K562 (cell line): ENCODE measurements around the gene DHX29. TPM values are rescaled to one million over a fixed set of nuclear protein-coding genes. Genes with fewer than 3 reads are reported as not detected.
A peak's percentile ranks its signal among the peaks of the same experiment; 100 is the strongest.

Experiments
- DPF2 ChIP-seq: fragments of 450-650 bp; IDR thresholded peaks from 2 replicates; pipeline ENCODE4 v1.6.1; 2016
- ETS1 ChIP-seq: conservative IDR thresholded peaks from 2 replicates; pipeline ENCODE4 v1.6.1; 2011; ENCODE audit warnings: low read depth, mild to moderate bottlenecking, low read length; ENCODE audit not compliant: control insufficient read depth
- FOXJ3 ChIP-seq: sonication (generic); formaldehyde crosslinking; IDR thresholded peaks from 2 replicates; pipeline ENCODE4 v1.4.0; 2020; ENCODE audit warnings: mild to moderate bottlenecking, missing genetic modification reagents
- HDAC8 ChIP-seq: fragments of 450-650 bp; IDR thresholded peaks from 2 replicates; pipeline ENCODE4 v1.6.1; 2016; ENCODE audit warnings: mild to moderate bottlenecking, missing genetic modification characterization, moderate library complexity, missing compliant biosample characterization
- KLF6 ChIP-seq: fragments of 250-450 bp; sonication (Bioruptor Pico); IDR thresholded peaks from 2 replicates; pipeline ENCODE4 v1.4.0; 2020; ENCODE audit warnings: mild to moderate bottlenecking, moderate library complexity, borderline replicate concordance
- PHB ChIP-seq: fragments of 250-450 bp; sonication (Bioruptor Pico); IDR thresholded peaks from 2 replicates; pipeline ENCODE4 v1.5.0; 2021
- RCOR1 ChIP-seq, 2 experiments: IDR thresholded peaks; 2 replicates each; pipeline ENCODE4 v1.6.1; 2012; ENCODE audit warnings: low read depth in 2 of 2, low read length in 2 of 2, borderline replicate concordance in 1 of 2, improper control_type of control experiment in 1 of 2
- SMAD3 ChIP-seq: fragments of 450-650 bp; formaldehyde crosslinking; conservative IDR thresholded peaks from 2 replicates; pipeline ENCODE4 v1.4.0; 2020; ENCODE audit warnings: mild to moderate bottlenecking
- SRSF3 ChIP-seq: fragments of 200-400 bp; formaldehyde crosslinking; IDR thresholded peaks from 2 replicates; pipeline ENCODE4 v1.6.1; 2016; ENCODE audit warnings: mild to moderate bottlenecking, low read length, moderate library complexity; ENCODE audit not compliant: insufficient read depth
- ZNF12 ChIP-seq: sonication (generic); formaldehyde crosslinking; IDR thresholded peaks from 2 replicates; pipeline ENCODE4 v1.4.0; 2020; ENCODE audit warnings: mild to moderate bottlenecking, missing genetic modification reagents
- ZNF224 ChIP-seq: sonication (generic); formaldehyde crosslinking; IDR thresholded peaks from 2 replicates; pipeline ENCODE4 v1.8.0; 2022; ENCODE audit warnings: mild to moderate bottlenecking, missing genetic modification reagents
- ZNF282 ChIP-seq: sonication (generic); formaldehyde crosslinking; IDR thresholded peaks from 2 replicates; pipeline ENCODE4 v1.8.1; 2023; ENCODE audit warnings: missing genetic modification reagents
- ZNF324 ChIP-seq: fragments of 250-450 bp; sonication (Bioruptor Pico); IDR thresholded peaks from 2 replicates; pipeline ENCODE4 v1.4.0; 2020; ENCODE audit warnings: mild to moderate bottlenecking
- ZNF551 ChIP-seq: fragments of 250-450 bp; sonication (Bioruptor Pico); IDR thresholded peaks from 2 replicates; pipeline ENCODE4 v1.5.0; 2021; ENCODE audit warnings: mild to moderate bottlenecking, moderate library complexity
- ZNF57 ChIP-seq: fragments of 450-650 bp; formaldehyde crosslinking; IDR thresholded peaks from 2 replicates; pipeline ENCODE4 v1.4.0; 2020; ENCODE audit warnings: mild to moderate bottlenecking, moderate library complexity
- polyA plus RNA-seq, 8 experiments: library from polyadenylated mRNA; depleted of rRNA in 4 of 8; stranded (reverse) in 5 of 8; unstranded in 3 of 8; fragments of >200 nt; fragmentation: Nextera tagmentation in 2 of 8; fragmentation: Illumina TruSeq in 1 of 8; extraction: Ambion mirVana in 2 of 8; extraction: Trizol in 1 of 8; gene quantifications; 2 replicates each; pipeline versions ENCODE4 v1.2.1 to v1.2.3, GENCODE V29; 2011 to 2014; ENCODE audit warnings: inconsistent platforms in 1 of 8, missing spikeins in 1 of 8
- total RNA-seq, 7 experiments: library from RNA; depleted of rRNA in 6 of 7; stranded (reverse); fragments of >200 nt in 6 of 7; fragmentation: Illumina TruSeq in 2 of 7; extraction: Trizol in 2 of 7; gene quantifications; 2 replicates each; pipeline versions ENCODE4 v1.2.1 to v1.2.3, GENCODE V29; 2011 to 2021; ENCODE audit warnings: low replicate concordance in 1 of 7
- TF ChIP-seq, protein P1 (sequence below): fragments of 250-450 bp; sonication (Bioruptor Pico); IDR thresholded peaks from 2 replicates; pipeline ENCODE4 v1.4.0; 2020; ENCODE audit warnings: mild to moderate bottlenecking, moderate library complexity, borderline replicate concordance
- TF ChIP-seq, protein P2 (sequence below): fragments of 450-650 bp; IDR thresholded peaks from 2 replicates; pipeline ENCODE4 v1.7.0; 2016; ENCODE audit warnings: borderline replicate concordance
- TF ChIP-seq, protein P3 (sequence below): fragments of 450-650 bp; formaldehyde crosslinking; IDR thresholded peaks from 2 replicates; pipeline ENCODE4 v1.4.0; 2022; ENCODE audit warnings: mild to moderate bottlenecking, moderate library complexity
- TF ChIP-seq, protein P4 (sequence below): IDR thresholded peaks from 2 replicates; pipeline ENCODE4 v1.6.1; 2011; ENCODE audit warnings: borderline replicate concordance, low read depth, mild to moderate bottlenecking, moderate library complexity, low read length; ENCODE audit not compliant: insufficient read depth, poor library complexity, severe bottlenecking

Gene DHX29
- total and polyA plus RNA-seq, 9 of the 15 experiments (the other 6 are each of a cell fraction or from before 2014, with no cell fraction given) = 7.5 to 42.1 (median 25.0) TPM

DNA sequence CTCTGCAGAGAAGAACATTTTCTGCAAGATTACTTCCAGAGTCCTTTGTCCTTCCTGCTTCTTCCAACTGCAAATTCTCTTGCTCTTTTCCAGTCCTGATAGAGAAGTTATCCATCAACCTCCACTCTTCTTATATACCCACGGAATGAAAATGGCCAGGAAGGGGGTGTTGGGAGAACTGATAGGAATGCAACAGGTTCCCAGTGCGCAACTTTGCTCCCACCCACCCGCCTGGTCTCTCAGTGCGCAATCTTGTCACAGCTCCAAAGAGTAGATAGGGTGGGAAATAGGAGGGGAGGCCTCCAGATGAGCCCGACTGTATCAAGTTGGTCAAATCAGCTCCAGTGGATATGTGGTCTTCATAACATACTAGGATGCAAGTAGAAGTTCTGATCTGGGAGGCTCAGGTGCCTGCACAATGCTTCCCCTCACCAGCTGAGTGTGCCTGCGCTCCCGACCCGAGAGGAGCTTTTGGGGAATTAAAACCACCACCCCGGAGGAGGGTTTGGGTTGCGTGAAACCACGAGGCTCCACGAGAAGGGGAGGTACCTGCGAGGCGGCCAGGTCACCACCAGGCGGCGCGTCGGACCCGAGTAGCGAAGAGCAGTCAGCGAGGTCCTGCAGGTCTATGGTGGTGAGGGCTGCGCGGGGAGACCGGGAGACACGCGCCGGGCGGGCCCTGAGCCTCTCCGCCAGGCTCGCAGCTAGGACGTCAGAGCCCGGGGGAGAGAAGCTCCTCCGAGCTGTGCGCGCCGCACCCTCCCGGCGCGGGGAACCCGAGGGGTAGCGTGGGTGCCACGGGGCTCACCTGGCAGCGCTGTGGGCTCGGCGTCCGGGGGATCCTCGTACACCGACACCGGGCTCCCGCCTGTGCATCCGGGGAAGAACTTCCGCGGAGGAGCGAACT lies 81.2 kb downstream of the DHX29 start (continued):
- TF ChIP-seq, protein P1, sequence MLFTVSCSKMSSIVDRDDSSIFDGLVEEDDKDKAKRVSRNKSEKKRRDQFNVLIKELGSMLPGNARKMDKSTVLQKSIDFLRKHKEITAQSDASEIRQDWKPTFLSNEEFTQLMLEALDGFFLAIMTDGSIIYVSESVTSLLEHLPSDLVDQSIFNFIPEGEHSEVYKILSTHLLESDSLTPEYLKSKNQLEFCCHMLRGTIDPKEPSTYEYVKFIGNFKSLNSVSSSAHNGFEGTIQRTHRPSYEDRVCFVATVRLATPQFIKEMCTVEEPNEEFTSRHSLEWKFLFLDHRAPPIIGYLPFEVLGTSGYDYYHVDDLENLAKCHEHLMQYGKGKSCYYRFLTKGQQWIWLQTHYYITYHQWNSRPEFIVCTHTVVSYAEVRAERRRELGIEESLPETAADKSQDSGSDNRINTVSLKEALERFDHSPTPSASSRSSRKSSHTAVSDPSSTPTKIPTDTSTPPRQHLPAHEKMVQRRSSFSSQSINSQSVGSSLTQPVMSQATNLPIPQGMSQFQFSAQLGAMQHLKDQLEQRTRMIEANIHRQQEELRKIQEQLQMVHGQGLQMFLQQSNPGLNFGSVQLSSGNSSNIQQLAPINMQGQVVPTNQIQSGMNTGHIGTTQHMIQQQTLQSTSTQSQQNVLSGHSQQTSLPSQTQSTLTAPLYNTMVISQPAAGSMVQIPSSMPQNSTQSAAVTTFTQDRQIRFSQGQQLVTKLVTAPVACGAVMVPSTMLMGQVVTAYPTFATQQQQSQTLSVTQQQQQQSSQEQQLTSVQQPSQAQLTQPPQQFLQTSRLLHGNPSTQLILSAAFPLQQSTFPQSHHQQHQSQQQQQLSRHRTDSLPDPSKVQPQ = no peak
- TF ChIP-seq ZNF12 = 0 out of 2 replicates have a peak, but pooled peaks have one; percentile 49
- TF ChIP-seq ZNF282 (CRISPR knock-in tag) = no peak
- TF ChIP-seq SRSF3 = no peak
- TF ChIP-seq, protein P2, sequence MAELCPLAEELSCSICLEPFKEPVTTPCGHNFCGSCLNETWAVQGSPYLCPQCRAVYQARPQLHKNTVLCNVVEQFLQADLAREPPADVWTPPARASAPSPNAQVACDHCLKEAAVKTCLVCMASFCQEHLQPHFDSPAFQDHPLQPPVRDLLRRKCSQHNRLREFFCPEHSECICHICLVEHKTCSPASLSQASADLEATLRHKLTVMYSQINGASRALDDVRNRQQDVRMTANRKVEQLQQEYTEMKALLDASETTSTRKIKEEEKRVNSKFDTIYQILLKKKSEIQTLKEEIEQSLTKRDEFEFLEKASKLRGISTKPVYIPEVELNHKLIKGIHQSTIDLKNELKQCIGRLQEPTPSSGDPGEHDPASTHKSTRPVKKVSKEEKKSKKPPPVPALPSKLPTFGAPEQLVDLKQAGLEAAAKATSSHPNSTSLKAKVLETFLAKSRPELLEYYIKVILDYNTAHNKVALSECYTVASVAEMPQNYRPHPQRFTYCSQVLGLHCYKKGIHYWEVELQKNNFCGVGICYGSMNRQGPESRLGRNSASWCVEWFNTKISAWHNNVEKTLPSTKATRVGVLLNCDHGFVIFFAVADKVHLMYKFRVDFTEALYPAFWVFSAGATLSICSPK = no peak
- TF ChIP-seq, protein P3, sequence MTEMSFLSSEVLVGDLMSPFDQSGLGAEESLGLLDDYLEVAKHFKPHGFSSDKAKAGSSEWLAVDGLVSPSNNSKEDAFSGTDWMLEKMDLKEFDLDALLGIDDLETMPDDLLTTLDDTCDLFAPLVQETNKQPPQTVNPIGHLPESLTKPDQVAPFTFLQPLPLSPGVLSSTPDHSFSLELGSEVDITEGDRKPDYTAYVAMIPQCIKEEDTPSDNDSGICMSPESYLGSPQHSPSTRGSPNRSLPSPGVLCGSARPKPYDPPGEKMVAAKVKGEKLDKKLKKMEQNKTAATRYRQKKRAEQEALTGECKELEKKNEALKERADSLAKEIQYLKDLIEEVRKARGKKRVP (CRISPR knock-in tag) = no peak
- TF ChIP-seq ZNF57 = no peak
- no peak for TF ChIP-seq ZNF324 (CRISPR knock-in tag)
- no peak for TF ChIP-seq ETS1
- TF ChIP-seq HDAC8 (tag) = no peak
- no peak for TF ChIP-seq ZNF224 (CRISPR knock-in tag)
- TF ChIP-seq, protein P4, sequence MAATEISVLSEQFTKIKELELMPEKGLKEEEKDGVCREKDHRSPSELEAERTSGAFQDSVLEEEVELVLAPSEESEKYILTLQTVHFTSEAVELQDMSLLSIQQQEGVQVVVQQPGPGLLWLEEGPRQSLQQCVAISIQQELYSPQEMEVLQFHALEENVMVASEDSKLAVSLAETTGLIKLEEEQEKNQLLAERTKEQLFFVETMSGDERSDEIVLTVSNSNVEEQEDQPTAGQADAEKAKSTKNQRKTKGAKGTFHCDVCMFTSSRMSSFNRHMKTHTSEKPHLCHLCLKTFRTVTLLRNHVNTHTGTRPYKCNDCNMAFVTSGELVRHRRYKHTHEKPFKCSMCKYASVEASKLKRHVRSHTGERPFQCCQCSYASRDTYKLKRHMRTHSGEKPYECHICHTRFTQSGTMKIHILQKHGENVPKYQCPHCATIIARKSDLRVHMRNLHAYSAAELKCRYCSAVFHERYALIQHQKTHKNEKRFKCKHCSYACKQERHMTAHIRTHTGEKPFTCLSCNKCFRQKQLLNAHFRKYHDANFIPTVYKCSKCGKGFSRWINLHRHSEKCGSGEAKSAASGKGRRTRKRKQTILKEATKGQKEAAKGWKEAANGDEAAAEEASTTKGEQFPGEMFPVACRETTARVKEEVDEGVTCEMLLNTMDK = no peak
- no peak for TF ChIP-seq DPF2
- TF ChIP-seq FOXJ3 (CRISPR knock-in tag) = no peak
- no peak for TF ChIP-seq PHB (CRISPR knock-in tag)
- TF ChIP-seq ZNF551 = no peak
- TF ChIP-seq SMAD3 (CRISPR knock-in tag) = no peak
- TF ChIP-seq KLF6 (CRISPR knock-in tag) = no peak
- TF ChIP-seq RCOR1 (IDR thresholded peaks at IDR 0.05; ENCODE audit: borderline replicate concordance in 1 of 2, low read depth in 2 of 2, low read length in 2 of 2) = peak in 1 of 2 experiments; percentile 39; a peak in 1 of 4 replicates
